GM12878 (cell line): ENCODE data around the gene HS3ST5. TPM values are rescaled to one million over a fixed set of nuclear protein-coding genes. Genes with fewer than 3 reads are reported as not detected.

Experiments
- ATAC-seq: fragments of 200-7000 bp; cut with Tn5 transposase; 3 replicates; pipeline ENCODE4 v1.9.1; 2020; ENCODE audit warnings: mild to moderate bottlenecking, moderate library complexity
- BruUV-seq: library from RNA; stranded (reverse); fragments of 400-500 nt; replicated peaks from 2 replicates; lab custom pipeline; 2021; lab: Mats Ljungman, UMichigan
- CTCF ChIA-PET: fragments of 300-600 bp; sonication (Branson Sonifier 250); formaldehyde crosslinking; extraction: SDS; loops from one replicate; lab custom pipeline; 2021; ENCODE audit warnings: inconsistent platforms; lab: Yijun Ruan, JAX
- POLR2A ChIA-PET: fragments of 350-600 bp; formaldehyde crosslinking; extraction: SDS; loops from one replicate; lab custom pipeline; 2021; ENCODE audit warnings: inconsistent platforms; lab: Charles Lee
- RAD21 ChIA-PET: fragments of 300-600 bp; sonication (Branson Sonifier 250); formaldehyde crosslinking; loops from one replicate; lab custom pipeline; 2023; ENCODE audit warnings: antibody characterized with exemption; ENCODE audit not compliant: unreplicated experiment; lab: Charles Lee
- SMC1A ChIA-PET: fragments of 300-600 bp; sonication (Branson Sonifier 250); formaldehyde crosslinking; loops from one replicate; lab custom pipeline; 2023; ENCODE audit not compliant: unreplicated experiment, uncharacterized antibody; lab: Charles Lee
- DNase-seq: peaks from one replicate; pipeline ENCODE4 v3.0.0-alpha.2; 2011; ENCODE audit warnings: low read depth, low spot score
- FAIRE-seq: peaks from 3 replicates; lab custom pipeline; 2011; peaks lifted over from hg19 to GRCh38; lab: Jason Lieb, UNC
- H2AFZ ChIP-seq: 2 replicates; pipeline ENCODE4 v1.6.0; 2011; ENCODE audit warnings: low read depth, low read length, control low read depth; ENCODE audit not compliant: control insufficient read depth
- H3K27ac ChIP-seq: 2 replicates; pipeline ENCODE4 v1.5.1; 2011; ENCODE audit warnings: control low read depth; ENCODE audit not compliant: control insufficient read depth, insufficient read depth
- H3K27me3 ChIP-seq, 2 experiments: replicated peaks in 1 of 2; 2 replicates each; pipeline versions ENCODE4 v1.6.0 to v1.6.1; 2011; ENCODE audit warnings: low read length in 1 of 2; ENCODE audit not compliant: control insufficient read depth in 2 of 2, insufficient read depth in 2 of 2
- H3K36me3 ChIP-seq, 2 experiments: 2 replicates each; pipeline ENCODE4 v1.5.1; 2011; ENCODE audit warnings: low read length in 1 of 2; ENCODE audit not compliant: control insufficient read depth in 2 of 2, insufficient read depth in 2 of 2
- H3K4me1 ChIP-seq: 2 replicates; pipeline ENCODE4 v1.6.1; 2011; ENCODE audit warnings: mild to moderate bottlenecking, low read length, moderate library complexity, mixed read lengths; ENCODE audit not compliant: control insufficient read depth, insufficient read depth
- H3K4me2 ChIP-seq: 2 replicates; pipeline ENCODE4 v1.6.0; 2011; ENCODE audit warnings: control low read depth; ENCODE audit not compliant: control insufficient read depth, insufficient read depth
- H3K4me3 ChIP-seq: fragments of 200-600 bp; sonication (generic); 2 replicates; pipeline ENCODE4 v1.5.1; 2016
- H3K79me2 ChIP-seq: 2 replicates; pipeline ENCODE4 v1.6.0; 2011; ENCODE audit warnings: low read length; ENCODE audit not compliant: control insufficient read depth, insufficient read depth
- H3K9ac ChIP-seq: 2 replicates; pipeline ENCODE4 v1.8.0; 2011; ENCODE audit warnings: low read length, control low read depth, mixed read lengths; ENCODE audit not compliant: control insufficient read depth, insufficient read depth
- H3K9me3 ChIP-seq: replicated peaks from 3 replicates; pipeline ENCODE4 v1.5.1; 2011; ENCODE audit warnings: mild to moderate bottlenecking, low read length; ENCODE audit not compliant: control insufficient read depth, insufficient read depth
- H4K20me1 ChIP-seq: 2 replicates; pipeline ENCODE4 v1.6.0; 2011; ENCODE audit not compliant: control insufficient read depth, insufficient read depth
- BMI1 ChIP-seq: fragments of 450-650 bp; IDR thresholded peaks from 2 replicates; pipeline ENCODE4 v1.6.1; 2016; ENCODE audit warnings: mild to moderate bottlenecking, moderate library complexity, borderline replicate concordance
- ESRRA ChIP-seq: IDR thresholded peaks from 2 replicates; pipeline ENCODE4 v1.6.1; 2012; ENCODE audit warnings: mild to moderate bottlenecking, low read length, improper control_type of control experiment
- ETV6 ChIP-seq, 2 experiments: fragments of 450-650 bp in 1 of 2; IDR thresholded peaks in 1 of 2; conservative IDR thresholded peaks in 1 of 2; 2 replicates each; pipeline ENCODE4 v1.6.1; 2014; ENCODE audit warnings: antibody characterized with exemption in 1 of 2, borderline replicate concordance in 1 of 2, low read depth in 1 of 2, mild to moderate bottlenecking in 1 of 2, moderate library complexity in 1 of 2
- HCFC1 ChIP-seq: fragments of 150-350 bp; IDR thresholded peaks from 2 replicates; pipeline ENCODE4 v1.6.1; 2014; ENCODE audit warnings: low read length
- HDGF ChIP-seq: fragments of 450-650 bp; IDR thresholded peaks from 2 replicates; pipeline ENCODE4 v1.6.1; 2016; ENCODE audit warnings: antibody characterized with exemption
- HSF1 ChIP-seq: fragments of 150-350 bp; IDR thresholded peaks from 2 replicates; pipeline ENCODE4 v1.6.1; 2014; ENCODE audit warnings: mild to moderate bottlenecking, low read depth, low read length
- IKZF1 ChIP-seq: fragments of 450-650 bp; conservative IDR thresholded peaks from 2 replicates; pipeline ENCODE4 v1.6.1; 2017; ENCODE audit warnings: antibody characterized with exemption, mild to moderate bottlenecking
- JUNB ChIP-seq: IDR thresholded peaks from 2 replicates; pipeline ENCODE4 v1.6.1; 2016; ENCODE audit warnings: antibody characterized with exemption, mild to moderate bottlenecking
- LARP7 ChIP-seq: fragments of 450-650 bp; IDR thresholded peaks from 2 replicates; pipeline ENCODE4 v1.6.1; 2017; ENCODE audit warnings: mild to moderate bottlenecking
- MTA3 ChIP-seq: IDR thresholded peaks from 2 replicates; pipeline ENCODE4 v1.6.1; 2012; ENCODE audit warnings: low read length, inconsistent platforms, borderline replicate concordance
- NFIC ChIP-seq: IDR thresholded peaks from 2 replicates; pipeline ENCODE4 v1.6.1; 2012; ENCODE audit warnings: low read depth, mild to moderate bottlenecking, inconsistent platforms, low read length, moderate library complexity
- NRF1 ChIP-seq: conservative IDR thresholded peaks from 2 replicates; pipeline ENCODE4 v1.6.1; 2011; ENCODE audit warnings: mild to moderate bottlenecking, low read depth, low read length, improper control_type of control experiment
- POLR2A ChIP-seq: IDR thresholded peaks from 2 replicates; pipeline ENCODE4 v1.6.1; 2011; ENCODE audit warnings: low read depth, mild to moderate bottlenecking, low read length
- RELA ChIP-seq: fragments of 450-650 bp; IDR thresholded peaks from 2 replicates; pipeline ENCODE4 v1.8.0; 2014; ENCODE audit warnings: borderline replicate concordance; ENCODE audit not compliant: partially characterized antibody
- SP1 ChIP-seq: IDR thresholded peaks from one replicate; pipeline ENCODE4 v1.6.1; 2011; ENCODE audit warnings: low read depth, low read length
- SPI1 ChIP-seq: IDR thresholded peaks from 2 replicates; pipeline ENCODE4 v1.6.1; 2011; ENCODE audit warnings: low read depth, mild to moderate bottlenecking, low read length, moderate library complexity, borderline replicate concordance; ENCODE audit not compliant: insufficient read depth
- SUZ12 ChIP-seq: fragments of 200-600 bp; sonication (generic); IDR thresholded peaks from one replicate; pipeline ENCODE4 v1.6.1; 2018; ENCODE audit warnings: antibody characterized with exemption, mild to moderate bottlenecking; ENCODE audit not compliant: unreplicated experiment
- WRNIP1 ChIP-seq: IDR thresholded peaks from 2 replicates; pipeline ENCODE4 v1.6.1; 2011; ENCODE audit warnings: low read depth, low read length, improper control_type of control experiment, borderline replicate concordance
- ZNF207 ChIP-seq: fragments of 450-650 bp; IDR thresholded peaks from 2 replicates; pipeline ENCODE4 v1.6.1; 2014; ENCODE audit warnings: antibody characterized with exemption, mild to moderate bottlenecking, borderline replicate concordance
- WGBS: methylation state at CpG from one replicate; pipeline ENCODE4 v1.1.6; 2016; ENCODE audit warnings: low lambda C conversion rate; ENCODE audit not compliant: insufficient replicate concordance, insufficient coverage; ENCODE audit errors: missing lambda C conversion rate; 5-methylcytosine and 5-hydroxymethylcytosine counted together
- in situ Hi-C: fragments of 300-500 bp; cut with MboI; formaldehyde crosslinking; loops from 9 replicates; pipeline ENCODE4 v1.14.3; 2018; ENCODE audit warnings: mixed read lengths
- intact Hi-C: fragments of 100-400 bp; cut with micrococcal nuclease; formaldehyde crosslinking; loops from one replicate; pipeline ENCODE4 v1.14.2; 2022; ENCODE audit not compliant: unreplicated experiment
- polyA plus RNA-seq, 11 experiments: library from polyadenylated mRNA; depleted of rRNA in 4 of 11; unstranded in 6 of 11; stranded (reverse) in 5 of 11; fragments of >200 nt; fragmentation: Nextera tagmentation in 4 of 11; fragmentation: Illumina TruSeq in 1 of 11; extraction: Ambion mirVana in 4 of 11; extraction: Trizol in 1 of 11; gene quantifications; 1 replicate in 1 of 11; 2 replicates in 10 of 11; pipeline versions ENCODE4 v1.2.1 to v1.2.3, GENCODE V29; 2011 to 2016; ENCODE audit warnings: inconsistent platforms in 2 of 11, missing spikeins in 2 of 11, low read depth in 1 of 11
- total RNA-seq, 4 experiments: library from RNA; depleted of rRNA in 3 of 4; stranded (reverse); fragments of >200 nt in 3 of 4; fragmentation: Illumina TruSeq in 1 of 4; extraction: Trizol in 1 of 4; gene quantifications; 2 replicates each; pipeline versions ENCODE4 v1.2.1 to v1.2.3, GENCODE V29; 2013 to 2021

The HS3ST5 gene
- total and polyA plus RNA-seq, 10 of the 15 experiments (the other 5 are each of a cell fraction or from before 2014, with no cell fraction given), result 0.04 TPM; not detected in 9

- CTCF ChIA-PET, result no interaction called here
- in situ Hi-C loops, result no loop called here
- no peaks in the 10 kb centered on the region for H3K9me3 ChIP-seq
- H2AFZ ChIP-seq, result no peak overlapping the region
- POLR2A ChIA-PET, result no interaction called here
- no TSS peak for BruUV-seq
- DNase-seq (no peak), ATAC-seq (no peak), FAIRE-seq (no peak)
- no peak for TF ChIP-seq ESRRA
- TF ChIP-seq WRNIP1, result no peak
- no peak for TF ChIP-seq MTA3
- TF ChIP-seq LARP7, result no peak
- TF ChIP-seq HDGF, result no peak
- no peak for TF ChIP-seq ZNF207
- TF ChIP-seq ETV6 (conservative IDR thresholded peaks at IDR 0.05 in 1 of 2, IDR thresholded peaks at IDR 0.05 in 1 of 2; ENCODE audit: borderline replicate concordance in 1 of 2, low read depth in 1 of 2), result no peak
- no peak for TF ChIP-seq IKZF1
- TF ChIP-seq SUZ12, result no peak
- no peak for TF ChIP-seq JUNB
- no peak for TF ChIP-seq SP1
- TF ChIP-seq SPI1, result no peak
- no peak for TF ChIP-seq BMI1
- TF ChIP-seq HSF1, result no peak
- no peak for TF ChIP-seq RELA
- no peak for TF ChIP-seq NRF1
- no peak for TF ChIP-seq HCFC1
- no peak for TF ChIP-seq POLR2A
- TF ChIP-seq NFIC, result no peak
- H4K20me1 ChIP-seq, result no peaks in the 10 kb centered on the region
- SMC1A ChIA-PET, result interaction anchor here (0.6 kb wide), 1 partner anchor 244 kb away, joined by 3 read pairs; no protein-coding TSS in a partner anchor
- no peaks in the 10 kb centered on the region for H3K36me3 ChIP-seq
- RAD21 ChIA-PET, result no interaction called here
- H3K4me2 ChIP-seq, result no peak overlapping the region
- H3K27ac ChIP-seq, result no peak overlapping the region
- H3K79me2 ChIP-seq, result no peaks in the 10 kb centered on the region
- 46% methylated on average over 2 of the region's 2 CpGs for WGBS
- no peaks in the 10 kb centered on the region for H3K4me1 ChIP-seq
- no peak overlapping the region for H3K4me3 ChIP-seq
- intact Hi-C loops, result no loop called here
- H3K27me3 ChIP-seq, result no peaks in the 10 kb centered on the region
- H3K9ac ChIP-seq, result no peak overlapping the region
Observed at GRCh38 chr6:114158838-114159694, 183.8 kb downstream of the HS3ST5 start.
